Dendritic cell treated with granulocyte-macrophage colony-stimulating factor and Interleukin-4, amounts not matched to agents 40 ng/mL and 50 ng/mL, for 4 days (primary cell): ENCODE data around the gene CELF2.

Experiments used
- H3K27ac Mint-ChIP-seq: one replicate; pipeline ENCODE4 v1.8.0; 2022; ENCODE audit warnings: mild to moderate bottlenecking, mixed read lengths
- H3K27me3 Mint-ChIP-seq: one replicate; pipeline ENCODE4 v1.8.0; 2022; ENCODE audit warnings: mild to moderate bottlenecking, mixed read lengths
- H3K36me3 Mint-ChIP-seq: one replicate; pipeline ENCODE4 v1.8.0; 2022; ENCODE audit warnings: low read depth, mixed read lengths
- H3K4me1 Mint-ChIP-seq: one replicate; pipeline ENCODE4 v1.8.0; 2022; ENCODE audit warnings: low read depth, mixed read lengths
- H3K4me3 Mint-ChIP-seq: one replicate; pipeline ENCODE4 v1.8.0; 2022; ENCODE audit warnings: mild to moderate bottlenecking, moderate library complexity, mixed read lengths
- H3K9me3 Mint-ChIP-seq: one replicate; pipeline ENCODE4 v1.8.0; 2022; ENCODE audit warnings: mixed read lengths
- intact Hi-C: fragments of 100-400 bp; cut with micrococcal nuclease; formaldehyde crosslinking; loops from one replicate; pipeline ENCODE4 v1.15.0; 2022

The CELF2 gene

DNA sequence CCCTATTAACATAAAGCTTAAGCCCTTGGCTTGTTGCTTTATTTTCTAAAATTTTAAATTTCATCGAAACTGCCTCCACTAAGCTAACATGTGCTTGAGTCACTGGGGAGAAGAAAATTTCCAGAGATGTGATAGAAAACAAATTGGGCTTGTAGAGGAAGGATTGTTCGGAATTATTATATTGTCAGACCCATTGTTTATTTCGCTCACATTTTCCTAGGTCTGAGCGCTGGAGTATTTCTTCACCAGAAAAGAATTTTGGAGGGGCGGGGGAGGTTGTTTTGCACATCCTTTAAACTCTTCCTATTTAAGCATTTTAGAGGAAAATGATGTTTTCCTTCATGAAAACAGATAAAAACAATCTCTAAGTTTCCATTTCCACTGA is 29.1 kb downstream of the CELF2 start:
- H3K4me3 Mint-ChIP-seq: no peak overlapping the region
- no peaks in the 10 kb centered on the region for H3K9me3 Mint-ChIP-seq
- H3K27ac Mint-ChIP-seq: no peak overlapping the region
- peaks cover 4% of the 10 kb centered on the region for H3K27me3 Mint-ChIP-seq
- H3K36me3 Mint-ChIP-seq: no peaks in the 10 kb centered on the region
- H3K4me1 Mint-ChIP-seq: no peaks in the 10 kb centered on the region
- intact Hi-C loops: no loop called here

DNA sequence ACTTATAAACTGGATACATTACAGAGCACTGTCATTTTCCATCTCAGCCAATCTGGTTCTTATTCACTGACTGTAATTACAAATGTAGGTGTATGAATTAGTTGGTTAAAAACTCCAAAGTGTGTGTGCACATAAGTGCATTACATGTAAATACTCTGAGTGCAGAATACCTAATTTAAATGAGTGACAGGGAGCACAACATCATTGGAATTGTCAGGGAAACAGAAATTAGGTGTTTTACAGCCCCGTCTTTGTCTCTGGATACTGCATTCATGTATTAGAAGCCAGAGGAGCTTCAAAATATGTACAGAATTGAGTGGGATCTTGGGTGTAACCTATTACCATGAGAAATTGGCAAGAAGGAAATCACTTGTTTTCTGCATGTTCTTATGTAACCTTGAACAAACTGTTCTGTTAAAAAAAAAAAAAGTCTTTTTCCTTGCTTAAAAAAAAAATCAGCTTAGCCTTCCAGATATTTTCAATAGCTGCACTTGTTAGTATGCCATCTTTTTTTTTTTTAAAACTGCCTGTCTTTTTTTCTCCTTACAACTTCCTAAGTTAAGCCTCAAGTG is 31.1 kb downstream of the CELF2 start:
- H3K27ac Mint-ChIP-seq: no peak overlapping the region
- intact Hi-C loops: no loop called here
- peaks cover 4% of the 10 kb centered on the region for H3K27me3 Mint-ChIP-seq
- no peaks in the 10 kb centered on the region for H3K9me3 Mint-ChIP-seq
- H3K4me1 Mint-ChIP-seq: no peaks in the 10 kb centered on the region
- no peaks in the 10 kb centered on the region for H3K36me3 Mint-ChIP-seq
- H3K4me3 Mint-ChIP-seq: no peak overlapping the region

DNA sequence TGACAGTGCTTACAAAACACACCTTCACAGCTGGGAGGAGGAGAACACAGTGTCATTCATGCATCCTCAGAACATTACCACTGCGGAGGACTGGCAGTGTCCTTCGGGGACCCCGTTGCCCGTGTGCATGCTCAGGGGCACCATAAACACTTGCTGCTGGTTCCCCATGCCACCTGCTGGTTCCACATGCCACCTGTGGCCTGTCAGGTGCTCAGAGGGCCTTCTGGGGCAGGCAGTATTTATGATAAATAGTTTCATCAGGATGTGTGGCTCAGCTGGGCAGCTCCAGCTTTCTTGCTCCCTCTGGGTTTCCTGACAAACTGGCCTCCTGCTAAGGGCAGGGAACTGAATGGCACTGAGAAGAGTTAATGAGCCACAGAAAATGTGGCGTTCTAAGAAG is 32.1 kb downstream of the CELF2 start:
- intact Hi-C loops: no loop called here
- H3K27ac Mint-ChIP-seq: no peak overlapping the region
- H3K27me3 Mint-ChIP-seq: peaks cover 3% of the 10 kb centered on the region
- no peaks in the 10 kb centered on the region for H3K36me3 Mint-ChIP-seq
- no peaks in the 10 kb centered on the region for H3K4me1 Mint-ChIP-seq
- H3K4me3 Mint-ChIP-seq: no peak overlapping the region
- H3K9me3 Mint-ChIP-seq: no peaks in the 10 kb centered on the region

DNA sequence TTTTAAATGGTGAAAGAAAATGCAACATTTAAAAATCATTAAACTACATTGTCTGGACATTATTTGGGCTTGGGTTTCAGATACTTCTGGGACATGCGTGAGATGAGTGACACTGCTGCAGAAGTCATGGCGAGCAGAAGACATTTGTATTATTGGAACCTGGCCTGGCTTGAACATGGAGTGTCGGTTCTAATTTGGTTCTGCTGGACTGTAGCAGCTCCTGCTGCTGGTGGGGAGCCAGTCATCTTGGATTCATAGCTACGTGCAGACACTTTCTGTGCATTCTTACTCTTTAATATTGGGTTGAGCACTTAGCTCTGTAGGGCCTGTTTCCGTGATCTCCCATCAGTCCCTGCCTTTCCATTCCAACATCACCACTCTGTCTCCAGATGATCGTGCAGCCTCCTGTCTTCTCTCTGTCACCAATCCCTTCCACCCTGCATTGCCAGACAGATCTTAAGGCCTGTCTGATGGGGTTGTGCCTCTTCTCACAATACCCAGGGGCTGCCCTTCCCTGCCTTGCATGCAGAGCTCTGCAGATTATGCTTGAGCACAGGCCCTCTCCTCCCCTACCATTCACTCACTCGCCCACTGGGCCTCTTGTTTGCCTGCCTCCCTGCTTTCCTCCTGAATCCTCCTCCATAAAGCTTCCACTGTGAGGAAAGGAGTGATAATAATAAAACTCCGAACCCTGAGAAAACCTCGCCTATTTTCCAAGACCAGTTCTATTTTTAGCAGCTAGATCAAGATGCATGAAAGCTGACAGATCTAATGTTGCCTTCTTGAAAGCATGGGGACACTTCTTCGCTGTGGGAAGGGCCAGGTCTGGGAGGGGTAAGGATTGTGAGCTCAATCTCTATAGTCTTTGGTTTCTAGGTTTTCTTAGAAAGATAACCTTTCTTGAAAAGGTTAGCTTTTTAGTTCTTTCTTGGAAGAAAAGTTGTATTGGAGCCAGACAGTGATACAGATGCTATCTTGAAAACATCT is 32.9 kb downstream of the CELF2 start:
- Mint-ChIP-seq H3K9me3 (no peaks in the 10 kb centered on the region), H3K4me1 (no peaks in the 10 kb centered on the region), H3K4me3 (no peak overlapping the region), H3K27ac (no peak overlapping the region), H3K36me3 (no peaks in the 10 kb centered on the region), H3K27me3 (peaks cover 3% of the 10 kb centered on the region)
- intact Hi-C loops: no loop called here

DNA sequence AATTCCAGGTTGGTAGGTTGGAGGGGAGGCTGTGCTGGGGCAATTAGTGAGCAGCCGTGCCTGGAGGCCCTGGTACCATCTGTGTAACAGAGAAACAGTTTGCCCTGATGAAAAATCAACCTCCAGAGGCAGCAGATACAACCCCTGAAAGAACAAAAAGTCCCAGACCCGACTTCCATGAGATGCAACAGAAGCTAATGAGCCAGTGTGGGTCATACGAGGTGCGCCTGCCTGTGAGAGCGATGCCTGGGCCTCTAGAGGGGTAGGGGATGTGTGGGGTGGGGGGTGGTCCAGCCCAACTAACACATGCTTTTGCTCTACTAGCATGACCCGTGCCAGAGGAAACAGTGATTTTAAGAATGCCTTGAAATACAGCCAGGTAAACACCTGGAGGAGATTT is 39.3 kb downstream of the CELF2 start:
- Mint-ChIP-seq H3K4me1 (no peaks in the 10 kb centered on the region), H3K36me3 (no peaks in the 10 kb centered on the region), H3K9me3 (no peaks in the 10 kb centered on the region), H3K4me3 (no peak overlapping the region), H3K27ac (no peak overlapping the region), H3K27me3 (no peaks in the 10 kb centered on the region)
- intact Hi-C loops: no loop called here

DNA sequence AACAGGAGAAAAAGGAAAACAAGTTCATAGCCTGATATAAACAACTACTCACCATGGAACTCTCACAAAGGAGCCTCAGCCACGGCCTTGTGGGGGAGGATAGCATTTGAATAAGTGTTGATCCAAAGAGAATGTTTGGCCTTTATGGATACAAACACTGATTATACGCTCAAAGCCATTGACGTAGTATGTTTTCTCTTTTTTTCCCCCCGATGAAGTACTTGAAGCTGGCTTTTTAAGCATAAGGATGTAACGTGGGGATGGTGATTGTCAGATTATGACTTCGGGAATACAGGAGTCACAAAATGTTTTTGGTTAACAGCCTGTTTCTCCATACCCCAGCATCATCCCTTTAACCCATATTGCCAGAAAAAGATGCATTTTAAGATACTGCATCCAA is 39.8 kb downstream of the CELF2 start:
- no peaks in the 10 kb centered on the region for H3K4me1 Mint-ChIP-seq
- H3K4me3 Mint-ChIP-seq: no peak overlapping the region
- no peaks in the 10 kb centered on the region for H3K27me3 Mint-ChIP-seq
- intact Hi-C loops: no loop called here
- H3K27ac Mint-ChIP-seq: no peak overlapping the region
- no peaks in the 10 kb centered on the region for H3K36me3 Mint-ChIP-seq
- no peaks in the 10 kb centered on the region for H3K9me3 Mint-ChIP-seq

DNA sequence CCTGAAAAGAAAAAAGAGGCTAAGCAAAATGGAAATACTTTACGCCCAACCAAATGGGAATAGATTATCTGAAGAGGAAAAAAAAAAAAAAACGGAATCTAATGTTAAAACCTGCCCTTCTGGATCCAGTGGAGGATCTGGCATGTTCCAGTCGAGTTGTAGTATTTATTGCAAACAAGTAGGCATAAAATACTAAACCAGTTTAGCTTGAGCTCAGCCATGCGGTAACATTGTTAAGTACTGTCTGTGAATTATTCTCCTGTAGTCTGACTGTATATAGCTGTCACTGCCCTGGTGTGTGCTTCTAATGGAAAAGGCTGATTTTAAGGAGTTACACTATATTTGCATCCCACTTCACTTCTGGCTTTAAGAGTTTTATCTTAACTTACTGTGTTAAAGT is 40.3 kb downstream of the CELF2 start:
- Mint-ChIP-seq H3K4me3 (no peak overlapping the region), H3K27me3 (no peaks in the 10 kb centered on the region), H3K27ac (no peak overlapping the region), H3K4me1 (no peaks in the 10 kb centered on the region), H3K9me3 (no peaks in the 10 kb centered on the region), H3K36me3 (no peaks in the 10 kb centered on the region)
- intact Hi-C loops: no loop called here

DNA sequence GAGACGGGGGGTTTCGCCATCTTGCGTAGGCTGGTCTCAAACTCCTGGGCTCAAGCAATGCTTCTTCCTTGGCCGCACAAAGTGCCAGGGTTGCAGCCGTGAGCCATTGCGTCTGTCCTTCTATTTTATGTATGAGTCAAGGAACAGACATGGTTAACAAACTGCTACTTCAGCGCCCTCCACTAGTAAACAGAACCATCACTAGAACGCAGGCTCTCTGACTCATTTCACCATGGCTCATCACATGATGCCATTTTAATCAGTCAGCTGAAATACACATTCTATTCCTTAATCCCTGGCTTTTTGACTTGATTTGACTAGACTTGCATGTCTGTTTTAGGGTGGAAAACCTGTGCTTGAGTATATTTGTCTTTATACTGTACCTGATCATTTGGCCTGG is 41.3 kb downstream of the CELF2 start:
- Mint-ChIP-seq H3K4me3 (no peak overlapping the region), H3K27me3 (no peaks in the 10 kb centered on the region), H3K27ac (no peak overlapping the region), H3K36me3 (no peaks in the 10 kb centered on the region), H3K9me3 (no peaks in the 10 kb centered on the region), H3K4me1 (no peaks in the 10 kb centered on the region)
- intact Hi-C loops: no loop called here

DNA sequence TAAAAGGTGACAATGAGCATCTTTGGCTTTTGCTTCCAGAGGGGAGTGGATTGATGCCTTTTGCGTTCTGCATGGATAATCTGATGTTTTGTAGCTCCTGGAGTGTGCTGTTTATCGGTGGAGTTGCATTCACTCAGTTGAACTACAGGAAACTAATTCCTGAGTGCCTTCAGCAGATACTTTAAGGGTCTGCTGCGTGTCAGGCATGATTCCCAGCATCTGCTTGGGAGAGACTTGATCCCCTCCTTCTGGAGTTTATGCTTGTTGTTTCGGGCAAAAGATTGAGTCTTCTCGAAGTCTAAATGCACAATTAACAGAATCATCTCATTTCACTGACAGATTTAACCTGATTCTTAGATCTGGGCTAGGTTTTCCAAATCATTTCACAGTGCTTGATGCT is 46.2 kb downstream of the CELF2 start:
- H3K4me3 Mint-ChIP-seq: no peak overlapping the region
- no peaks in the 10 kb centered on the region for H3K4me1 Mint-ChIP-seq
- H3K27ac Mint-ChIP-seq: no peak overlapping the region
- H3K9me3 Mint-ChIP-seq: no peaks in the 10 kb centered on the region
- intact Hi-C loops: no loop called here
- no peaks in the 10 kb centered on the region for H3K36me3 Mint-ChIP-seq
- no peaks in the 10 kb centered on the region for H3K27me3 Mint-ChIP-seq

DNA sequence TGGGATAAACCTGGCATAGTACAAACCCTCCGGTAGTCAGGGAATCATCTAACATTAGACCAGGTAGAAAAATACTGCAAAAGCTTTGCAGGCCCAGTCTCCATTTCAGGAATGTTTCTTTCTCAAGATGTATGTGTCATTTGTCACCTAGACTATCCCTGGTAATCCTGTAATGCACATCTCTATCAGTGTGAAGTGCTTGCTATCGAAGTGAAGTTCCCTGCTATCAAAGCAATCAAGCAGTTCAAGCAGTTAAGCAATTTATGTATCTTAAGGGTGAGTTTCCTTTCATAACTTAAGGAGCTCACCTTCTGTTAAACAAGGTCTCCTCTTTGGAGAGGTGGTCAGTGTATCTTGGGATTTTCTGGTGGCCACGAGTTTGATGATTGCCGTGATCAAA is 47.2 kb downstream of the CELF2 start:
- Mint-ChIP-seq H3K36me3 (no peaks in the 10 kb centered on the region), H3K4me1 (no peaks in the 10 kb centered on the region), H3K27me3 (no peaks in the 10 kb centered on the region), H3K4me3 (no peak overlapping the region), H3K27ac (no peak overlapping the region), H3K9me3 (no peaks in the 10 kb centered on the region)
- intact Hi-C loops: no loop called here

DNA sequence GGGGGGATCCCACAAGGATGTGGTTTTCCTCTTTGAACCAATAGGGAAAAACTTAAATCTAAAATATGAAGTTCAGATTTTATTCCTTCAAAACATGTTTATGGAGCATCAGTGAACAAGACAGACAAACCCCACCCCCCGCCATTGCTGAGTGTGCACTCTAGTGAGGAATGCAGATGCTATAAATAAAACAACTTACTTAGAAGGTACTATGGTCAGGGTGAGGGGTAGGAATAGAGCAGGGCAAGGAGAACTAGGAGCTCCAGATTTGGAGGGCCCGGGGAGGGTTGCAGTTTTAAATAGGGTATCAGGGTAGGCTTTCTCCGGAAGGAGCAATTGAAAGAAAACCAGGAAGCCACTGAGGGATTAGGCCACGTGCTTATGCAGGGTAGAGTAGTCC is 47.9 kb downstream of the CELF2 start:
- Mint-ChIP-seq H3K27ac (no peak overlapping the region), H3K36me3 (no peaks in the 10 kb centered on the region), H3K4me3 (no peak overlapping the region), H3K4me1 (no peaks in the 10 kb centered on the region), H3K9me3 (no peaks in the 10 kb centered on the region), H3K27me3 (peaks cover 3% of the 10 kb centered on the region)
- intact Hi-C loops: no loop called here

DNA sequence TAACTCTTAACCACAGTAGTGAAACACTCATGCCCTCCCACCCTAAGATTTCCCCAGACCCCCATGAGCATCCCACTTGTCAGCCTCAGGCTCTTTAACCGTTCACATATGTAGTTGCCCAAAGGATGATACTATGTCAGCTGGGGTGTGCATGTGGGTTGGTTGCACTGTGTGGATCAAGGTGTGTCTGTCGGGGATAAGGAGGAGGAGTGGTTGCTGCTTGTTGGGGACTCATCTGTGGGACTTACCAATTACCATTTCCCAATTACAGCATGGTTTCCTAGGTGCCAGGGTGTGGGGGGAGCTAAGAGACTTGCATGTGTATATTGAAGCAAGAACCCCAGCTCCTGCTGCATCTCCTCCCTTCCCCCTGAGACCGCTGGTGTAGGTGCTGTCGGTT is 48.8 kb downstream of the CELF2 start:
- H3K27me3 Mint-ChIP-seq: peaks cover 4% of the 10 kb centered on the region
- no peak overlapping the region for H3K27ac Mint-ChIP-seq
- intact Hi-C loops: no loop called here

DNA sequence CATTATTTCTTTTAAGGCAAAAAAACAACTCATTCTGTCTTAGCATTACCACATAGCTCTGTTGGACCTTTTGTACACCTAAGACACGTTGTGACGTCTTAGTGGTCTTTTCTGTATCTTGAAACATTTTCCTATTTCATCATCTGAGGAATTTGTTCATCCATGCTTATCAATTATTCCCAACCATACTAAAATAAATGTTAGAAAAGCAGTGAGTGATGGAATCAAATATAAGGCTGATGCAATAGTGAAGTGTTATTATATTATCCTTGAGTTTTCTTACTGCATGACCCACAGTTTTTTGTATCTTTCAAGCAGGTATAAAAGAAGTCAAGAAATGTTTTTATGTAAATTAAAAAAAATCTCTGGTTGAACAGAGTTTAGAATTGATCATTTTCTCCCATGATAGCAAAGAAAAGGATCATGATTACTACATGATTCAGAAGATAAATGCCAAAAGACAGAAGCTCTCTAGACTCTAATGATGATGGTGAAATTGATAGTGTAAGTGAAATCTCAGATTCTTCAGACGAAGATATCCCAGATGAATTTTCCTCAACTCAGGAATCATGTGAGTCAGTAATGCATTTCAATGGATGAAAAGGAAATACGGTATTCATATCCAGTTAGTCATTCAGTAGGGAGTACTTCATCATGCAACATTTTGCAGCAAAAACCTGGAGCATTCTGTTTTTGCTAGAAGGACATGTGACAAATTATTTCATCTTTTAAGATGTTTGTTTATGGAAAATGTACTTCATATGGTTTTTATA is 51.4 kb downstream of the CELF2 start:
- Mint-ChIP-seq H3K27me3 (peaks cover 4% of the 10 kb centered on the region), H3K9me3 (no peaks in the 10 kb centered on the region)

More for the DNA sequence above, 48.8 kb downstream of the CELF2 start:
- no peaks in the 10 kb centered on the region for H3K36me3 Mint-ChIP-seq
- no peaks in the 10 kb centered on the region for H3K9me3 Mint-ChIP-seq
- no peak overlapping the region for H3K4me3 Mint-ChIP-seq
- H3K4me1 Mint-ChIP-seq: no peaks in the 10 kb centered on the region

DNA sequence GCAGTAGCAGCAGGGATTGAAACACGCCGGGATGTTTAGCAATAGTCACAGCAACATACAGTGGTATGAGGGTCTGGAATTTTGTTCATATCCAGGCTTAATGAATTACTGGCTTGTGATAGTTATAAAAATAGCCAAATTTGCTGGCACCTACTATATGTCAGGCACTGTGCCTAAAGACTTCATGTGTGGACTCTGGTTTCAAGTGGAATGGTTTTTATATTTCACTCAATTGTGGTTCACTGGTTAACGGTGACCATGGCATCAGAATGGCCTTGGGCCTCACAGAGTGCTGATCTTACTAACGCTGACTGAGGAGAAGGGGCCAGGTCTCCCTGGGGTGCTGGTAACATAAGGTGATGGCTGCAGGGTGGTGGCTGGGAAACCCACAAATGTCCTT is 55.7 kb downstream of the CELF2 start:
- intact Hi-C loops: no loop called here
- H3K27me3 Mint-ChIP-seq: peaks cover 9% of the 10 kb centered on the region
- no peaks in the 10 kb centered on the region for H3K4me1 Mint-ChIP-seq
- no peak overlapping the region for H3K27ac Mint-ChIP-seq
- no peaks in the 10 kb centered on the region for H3K36me3 Mint-ChIP-seq
- H3K9me3 Mint-ChIP-seq: no peaks in the 10 kb centered on the region
- H3K4me3 Mint-ChIP-seq: no peak overlapping the region

More for the DNA sequence above, 51.4 kb downstream of the CELF2 start:
- intact Hi-C loops: no loop called here
- Mint-ChIP-seq H3K27ac (no peak overlapping the region), H3K4me1 (no peaks in the 10 kb centered on the region), H3K4me3 (no peak overlapping the region), H3K36me3 (no peaks in the 10 kb centered on the region)
